Measurements from ENCODE around the gene ARL13B. TPM values are rescaled to one million over a fixed set of nuclear protein-coding genes. Genes with fewer than 3 reads are reported as not detected.

Gene ARL13B
- total and polyA plus RNA-seq, 2 of the 4 experiments (the other 2 are of a cell fraction) = 2.7 to 3.0 TPM

DNA sequence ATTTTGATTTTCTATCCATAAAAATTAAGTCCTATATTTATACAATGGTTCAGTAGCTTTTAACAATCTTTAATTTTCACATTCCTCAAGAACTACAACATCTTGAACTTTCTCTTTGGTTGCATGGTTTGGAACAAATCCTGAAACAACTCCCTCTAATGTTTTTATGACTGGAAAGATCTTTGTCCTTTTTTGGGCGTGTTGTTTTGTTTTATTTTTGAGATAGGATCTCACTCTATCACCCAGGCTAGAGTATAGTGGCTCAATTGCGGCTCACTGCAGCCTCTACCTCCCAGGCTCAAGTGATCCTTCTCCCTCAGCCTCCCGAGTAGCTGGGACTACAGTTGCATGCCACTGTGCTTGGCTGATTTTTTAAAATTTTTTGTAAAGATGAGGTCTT is 44.4 kb downstream of the ARL13B start:
- Histone ChIP-seq H3K36me3 (ENCODE audit: control insufficient read depth, insufficient read depth, low read length) (no peaks in the 10 kb centered on the region), H3K18ac (ENCODE audit: low read depth, low read length) (peak overlapping the region; percentile 70; the same call in 1 of the 2 replicates), H3K9ac (ENCODE audit: low read depth, low read length) (no peak overlapping the region), H2AK9ac (replicated peaks; ENCODE audit: low read depth, low read length, poor library complexity) (no peak overlapping the region), H3K27ac (ENCODE audit: insufficient read depth, low read length) (peak overlapping the region; percentile 62; the same call in 1 of the 2 replicates), H3K79me1 (ENCODE audit: low read depth in 1 of 2, low read length in 2 of 2) (no peaks in the 10 kb centered on the region), H3K14ac (replicated peaks; ENCODE audit: low read depth, low read length) (no peak overlapping the region), H3K23ac (ENCODE audit: low read depth, low read length) (no peak overlapping the region), H4K91ac (ENCODE audit: insufficient read depth, low read depth, low read length) (no peak overlapping the region), H3K4me3 (ENCODE audit: insufficient read depth, low read depth, low read length) (no peak overlapping the region), H4K20me1 (ENCODE audit: insufficient read depth, low read length) (no peaks in the 10 kb centered on the region), H2AK5ac (ENCODE audit: low read depth, low read length) (no peak overlapping the region), H2BK120ac (ENCODE audit: low read depth, low read length) (no peak overlapping the region), H4K8ac (ENCODE audit: low read depth in 2 of 2, low read length in 2 of 2) (no peak overlapping the region), H3K4me1 (ENCODE audit: control insufficient read depth, insufficient read depth, low read length) (no peaks in the 10 kb centered on the region), H2BK5ac (ENCODE audit: low read depth, low read length, poor library complexity, severe bottlenecking) (no peak overlapping the region), H3K27me3 (ENCODE audit: control insufficient read depth, insufficient read depth, low read length) (no peaks in the 10 kb centered on the region), H4K5ac (ENCODE audit: low read depth, low read length) (no peak overlapping the region; the same call in 1 of the 2 replicates), H3K56ac (ENCODE audit: extremely low read depth, insufficient read depth, low read length) (no peak overlapping the region), H3K9me1 (ENCODE audit: insufficient read depth, low read length) (no peaks in the 10 kb centered on the region), H3K9me3 (ENCODE audit: control insufficient read depth, insufficient read depth, low read length) (no peaks in the 10 kb centered on the region), H2BK20ac (ENCODE audit: low read depth, low read length) (no peak overlapping the region), H3K4me2 (ENCODE audit: low read depth, low read length) (no peak overlapping the region), H2AFZ (replicated peaks; ENCODE audit: low read length, poor library complexity) (no peak overlapping the region), H3K4ac (ENCODE audit: low read depth, low read length) (no peak overlapping the region), H2BK15ac (ENCODE audit: low read depth, low read length) (no peak overlapping the region)
- dilution Hi-C loops (cut with HindIII; ENCODE audit: low sequenced_read_pairs, unreplicated experiment) (no loop called here), in situ Hi-C loops (cut with MboI; ENCODE audit: low sequenced_read_pairs) (no loop called here), intact Hi-C loops (cut with micrococcal nuclease) (no loop called here)
- TF ChIP-seq ELK1 (IDR thresholded peaks at IDR 0.05; ENCODE audit: borderline replicate concordance, low read depth, low read length) = no peak
- no peak for TF ChIP-seq CTCF (conservative IDR thresholded peaks at IDR 0.05; ENCODE audit: low read depth, low read length)
- no peak for TF ChIP-seq MAZ (IDR thresholded peaks at IDR 0.05; ENCODE audit: borderline replicate concordance, low read depth, low read length)
- no peak for TF ChIP-seq FOS (IDR thresholded peaks at IDR 0.05; ENCODE audit: low read depth, low read length)
- no peak for TF ChIP-seq NFE2L2 (IDR thresholded peaks at IDR 0.05; ENCODE audit: low read depth, low read length)
- no peak for TF ChIP-seq MAFK (IDR thresholded peaks at IDR 0.05; ENCODE audit: low read depth, low read length)
- no peak for TF ChIP-seq RFX5 (IDR thresholded peaks at IDR 0.05; ENCODE audit: low read depth, low read length)
- no peak for TF ChIP-seq USF2 (IDR thresholded peaks at IDR 0.05; ENCODE audit: low read depth, low read length)
- TF ChIP-seq MXI1 (IDR thresholded peaks at IDR 0.05; ENCODE audit: borderline replicate concordance, low read depth, low read length) = no peak
- TF ChIP-seq BHLHE40 (IDR thresholded peaks at IDR 0.05; ENCODE audit: low read depth, low read length) = no peak
- no peak for TF ChIP-seq CHD1 (IDR thresholded peaks at IDR 0.05; ENCODE audit: low read depth, low read length)
- TF ChIP-seq POLR2A (IDR thresholded peaks at IDR 0.05; ENCODE audit: low read depth, low read length) = no peak
- no peak for TF ChIP-seq RCOR1 (IDR thresholded peaks at IDR 0.05; ENCODE audit: insufficient replicate concordance, low read length)
- no peak for TF ChIP-seq SMC3 (IDR thresholded peaks at IDR 0.05; ENCODE audit: low read depth, low read length)
- TF ChIP-seq CEBPB (IDR thresholded peaks at IDR 0.05; ENCODE audit: low read depth, low read length) = no peak
- BruUV-seq (replicated peaks) = no TSS peak
- peak; percentile 48; the same call in 1 of the 2 replicates for ATAC-seq (ENCODE audit: low read depth)
- CTCF ChIA-PET = no interaction called here
- no CpG with 5 or more reads among the region's 3 CpGs for WGBS, 2 experiments (ENCODE audit: extremely low coverage in 2 of 2, insufficient read length in 1 of 2)
- DNase-seq = peak; percentile 24
- POLR2A ChIA-PET (ENCODE audit: unreplicated experiment) = no interaction called here

All from IMR-90 (cell line).